ENCODE data around the gene RPTOR.

RPTOR gene

GRCh38 chr17:80517641-80518040 is 27.0 kb upstream of the RPTOR start:
- Histone ChIP-seq H3K9me3 (no peaks in the 10 kb centered on the region), H3K27me3 (no peaks in the 10 kb centered on the region), H3K4me3 (ENCODE audit: low read depth, low read length) (no peak overlapping the region), H3K4me1 (no peaks in the 10 kb centered on the region; the same call in none of the 2 replicates), H3K36me3 (no peaks in the 10 kb centered on the region)
- DNase-seq, result no peak
- TF ChIP-seq, protein P1, sequence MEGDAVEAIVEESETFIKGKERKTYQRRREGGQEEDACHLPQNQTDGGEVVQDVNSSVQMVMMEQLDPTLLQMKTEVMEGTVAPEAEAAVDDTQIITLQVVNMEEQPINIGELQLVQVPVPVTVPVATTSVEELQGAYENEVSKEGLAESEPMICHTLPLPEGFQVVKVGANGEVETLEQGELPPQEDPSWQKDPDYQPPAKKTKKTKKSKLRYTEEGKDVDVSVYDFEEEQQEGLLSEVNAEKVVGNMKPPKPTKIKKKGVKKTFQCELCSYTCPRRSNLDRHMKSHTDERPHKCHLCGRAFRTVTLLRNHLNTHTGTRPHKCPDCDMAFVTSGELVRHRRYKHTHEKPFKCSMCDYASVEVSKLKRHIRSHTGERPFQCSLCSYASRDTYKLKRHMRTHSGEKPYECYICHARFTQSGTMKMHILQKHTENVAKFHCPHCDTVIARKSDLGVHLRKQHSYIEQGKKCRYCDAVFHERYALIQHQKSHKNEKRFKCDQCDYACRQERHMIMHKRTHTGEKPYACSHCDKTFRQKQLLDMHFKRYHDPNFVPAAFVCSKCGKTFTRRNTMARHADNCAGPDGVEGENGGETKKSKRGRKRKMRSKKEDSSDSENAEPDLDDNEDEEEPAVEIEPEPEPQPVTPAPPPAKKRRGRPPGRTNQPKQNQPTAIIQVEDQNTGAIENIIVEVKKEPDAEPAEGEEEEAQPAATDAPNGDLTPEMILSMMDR (IDR thresholded peaks at IDR 0.05; ENCODE audit: low read depth, low read length), result no peak

- no peak for DNase-seq
- H3K27me3 ChIP-seq, result no peaks in the 10 kb centered on the region
- no peaks in the 10 kb centered on the region for H3K9me3 ChIP-seq
- H3K36me3 ChIP-seq, result no peaks in the 10 kb centered on the region
- TF ChIP-seq, protein P1 (IDR thresholded peaks at IDR 0.05; ENCODE audit: low read depth, low read length), result no peak
- no peak overlapping the region for H3K4me3 ChIP-seq (ENCODE audit: low read depth, low read length)
- no peaks in the 10 kb centered on the region; the same call in 1 of the 2 replicates for H3K4me1 ChIP-seq
Observed at GRCh38 chr17:80518392-80518791, 26.2 kb upstream of the RPTOR start.

GRCh38 chr17:80519091-80519781 is 25.4 kb upstream of the RPTOR start:
- Histone ChIP-seq H3K4me1 (peaks cover 1% of the 10 kb centered on the region; the same call in 1 of the 2 replicates), H3K9me3 (no peaks in the 10 kb centered on the region), H3K36me3 (no peaks in the 10 kb centered on the region), H3K4me3 (ENCODE audit: low read depth, low read length) (no peak overlapping the region), H3K27me3 (no peaks in the 10 kb centered on the region)
- TF ChIP-seq, protein P1 (IDR thresholded peaks at IDR 0.05; ENCODE audit: low read depth, low read length), result no peak
- no peak for DNase-seq

- no peak overlapping the region for H3K4me3 ChIP-seq (ENCODE audit: low read depth, low read length)
Observed at GRCh38 chr17:80520810-80521455, 23.7 kb upstream of the RPTOR start.

DNA sequence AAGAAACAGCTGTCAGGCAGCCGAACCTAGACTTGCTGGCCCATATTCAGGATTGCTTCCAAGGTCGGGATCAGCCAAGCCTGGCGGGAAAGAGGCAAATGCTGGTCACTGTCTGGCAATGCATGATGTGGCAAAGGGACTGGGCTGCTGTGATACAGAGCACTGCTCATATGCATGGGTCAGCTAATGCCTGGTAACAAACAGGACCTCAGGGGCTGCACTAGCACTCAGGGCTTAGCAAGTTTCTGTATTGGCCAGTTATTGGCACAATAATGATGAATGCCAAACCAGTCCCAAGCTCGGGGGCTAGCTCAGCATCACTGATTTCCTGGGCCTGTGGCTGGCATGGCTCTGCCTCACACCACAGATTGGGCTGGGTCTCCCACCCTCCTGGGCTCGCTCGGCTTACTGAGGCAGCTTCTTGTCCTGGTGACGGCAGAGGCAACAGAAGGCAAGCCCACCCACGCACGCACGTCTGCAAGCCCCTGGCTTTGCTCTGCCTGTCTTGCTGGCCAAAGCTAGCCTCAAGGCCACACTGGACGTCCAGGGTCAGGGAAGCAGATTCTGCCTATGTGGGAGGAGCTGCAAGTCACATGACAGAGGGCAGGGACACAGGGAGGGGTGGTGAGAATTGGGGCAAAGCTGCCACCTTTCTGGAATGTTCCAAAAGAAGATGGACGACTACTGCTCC is 21.4 kb upstream of the RPTOR start:
- no peaks in the 10 kb centered on the region for H3K36me3 ChIP-seq
- no peak overlapping the region for H3K4me3 ChIP-seq (ENCODE audit: low read depth, low read length)
- TF ChIP-seq, protein P1 (IDR thresholded peaks at IDR 0.05; ENCODE audit: low read depth, low read length), result no peak
- H3K9me3 ChIP-seq, result no peaks in the 10 kb centered on the region
- H3K4me1 ChIP-seq, result peaks cover 7% of the 10 kb centered on the region; the same call in 1 of the 2 replicates
- no peak for DNase-seq
- no peaks in the 10 kb centered on the region for H3K27me3 ChIP-seq

More at GRCh38 chr17:80520810-80521455, 23.7 kb upstream of the RPTOR start:
- DNase-seq, result no peak
- peaks cover 7% of the 10 kb centered on the region; the same call in 1 of the 2 replicates for H3K4me1 ChIP-seq
- no peaks in the 10 kb centered on the region for H3K27me3 ChIP-seq
- no peaks in the 10 kb centered on the region for H3K36me3 ChIP-seq
- TF ChIP-seq, protein P1 (IDR thresholded peaks at IDR 0.05; ENCODE audit: low read depth, low read length), result no peak
- no peaks in the 10 kb centered on the region for H3K9me3 ChIP-seq

Measured in BE2C (cell line).